ENCODE data around the gene AFF3. TPM values are rescaled to one million over a fixed set of nuclear protein-coding genes. Genes with fewer than 3 reads are reported as not detected.

The AFF3 gene
- total RNA-seq, 1 experiment from 2014 or later = not detected

DNA sequence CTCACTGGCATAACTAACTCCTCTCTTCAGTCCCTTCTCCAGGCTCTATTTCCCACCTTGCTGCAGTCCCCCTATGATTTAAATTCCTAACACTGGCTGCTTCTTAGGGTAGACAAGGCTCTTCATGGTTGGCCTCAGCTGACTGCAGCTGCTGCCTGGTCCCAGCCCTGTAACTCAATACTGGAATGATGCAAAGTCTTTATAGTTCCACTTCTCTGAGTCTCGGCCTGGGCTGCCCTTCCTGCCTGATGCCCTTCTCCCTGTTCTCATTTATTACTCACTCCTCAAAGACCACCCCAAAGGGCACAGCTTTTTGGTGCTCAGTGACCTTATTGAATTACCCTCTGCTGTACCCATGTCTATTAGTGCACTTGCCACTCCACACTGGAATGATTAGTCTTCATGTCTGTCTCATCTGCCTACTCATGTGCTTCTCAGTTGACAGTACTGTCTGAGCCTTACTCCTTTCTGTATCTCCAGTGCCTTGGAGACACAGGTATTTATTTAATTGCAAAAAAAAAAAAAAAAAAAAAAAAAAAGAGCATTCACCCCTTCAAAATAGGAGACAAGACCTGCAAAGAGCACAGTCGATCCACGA is 453.1 kb downstream of the AFF3 start:
- ChIA-PET CTCF (no interaction called here), POLR2A (ENCODE audit: unreplicated experiment) (no interaction called here)
- no peaks in the 10 kb centered on the region for H4K20me1 ChIP-seq (ENCODE audit: insufficient read depth)

DNA sequence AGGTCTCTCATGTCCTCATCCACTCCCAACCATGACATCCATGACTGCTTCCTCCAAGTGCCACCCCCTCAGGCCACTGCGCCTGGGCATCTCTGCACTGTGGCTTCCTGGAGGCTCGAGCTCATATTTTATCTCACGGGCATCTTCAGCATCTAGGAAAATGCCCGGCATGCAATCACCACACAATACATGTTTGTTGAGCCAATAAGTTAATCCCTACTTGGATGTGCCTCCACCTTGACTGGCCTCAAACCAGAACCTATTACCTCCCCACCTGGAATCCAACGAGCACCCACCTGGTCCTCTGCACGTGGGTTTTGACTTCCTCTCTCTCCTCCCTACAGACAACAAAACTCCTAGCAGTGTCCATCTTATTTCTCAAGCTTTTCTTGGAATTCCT is 453.7 kb downstream of the AFF3 start:
- no peak overlapping the region for H3K4me3 ChIP-seq
- H3K9me3 ChIP-seq (ENCODE audit: insufficient read depth, low read depth) = no peaks in the 10 kb centered on the region
- H3K36me3 ChIP-seq (ENCODE audit: low read depth) = no peaks in the 10 kb centered on the region
- POLR2A ChIA-PET (ENCODE audit: unreplicated experiment) = interaction anchor here (0.5 kb wide), 1 partner anchor 829 kb away, joined by 5 read pairs; no protein-coding TSS in a partner anchor
- no TSS peak for BruUV-seq (replicated peaks)
- H3K9me2 ChIP-seq (ENCODE audit: insufficient read depth) = no peaks in the 10 kb centered on the region
- no peaks in the 10 kb centered on the region for H4K20me1 ChIP-seq (ENCODE audit: insufficient read depth)
- H2AFZ ChIP-seq = no peak overlapping the region
- H3K4me2 ChIP-seq = no peak overlapping the region
- H3K27ac ChIP-seq = no peak overlapping the region
- H3K27me3 ChIP-seq (ENCODE audit: insufficient read depth, low read depth) = peaks cover 80% of the 10 kb centered on the region
- H3K4me1 ChIP-seq (replicated peaks; ENCODE audit: insufficient read depth) = no peaks in the 10 kb centered on the region
- no peaks in the 10 kb centered on the region for H3F3A ChIP-seq (ENCODE audit: insufficient read depth, low read depth)
- no peaks in the 10 kb centered on the region for H3K79me2 ChIP-seq (ENCODE audit: low read depth)
- CTCF ChIA-PET = no interaction called here
- DNase-seq = no peak
- intact Hi-C loops (cut with micrococcal nuclease; ENCODE audit: unreplicated experiment) = no loop called here
- TF ChIP-seq, protein P1, sequence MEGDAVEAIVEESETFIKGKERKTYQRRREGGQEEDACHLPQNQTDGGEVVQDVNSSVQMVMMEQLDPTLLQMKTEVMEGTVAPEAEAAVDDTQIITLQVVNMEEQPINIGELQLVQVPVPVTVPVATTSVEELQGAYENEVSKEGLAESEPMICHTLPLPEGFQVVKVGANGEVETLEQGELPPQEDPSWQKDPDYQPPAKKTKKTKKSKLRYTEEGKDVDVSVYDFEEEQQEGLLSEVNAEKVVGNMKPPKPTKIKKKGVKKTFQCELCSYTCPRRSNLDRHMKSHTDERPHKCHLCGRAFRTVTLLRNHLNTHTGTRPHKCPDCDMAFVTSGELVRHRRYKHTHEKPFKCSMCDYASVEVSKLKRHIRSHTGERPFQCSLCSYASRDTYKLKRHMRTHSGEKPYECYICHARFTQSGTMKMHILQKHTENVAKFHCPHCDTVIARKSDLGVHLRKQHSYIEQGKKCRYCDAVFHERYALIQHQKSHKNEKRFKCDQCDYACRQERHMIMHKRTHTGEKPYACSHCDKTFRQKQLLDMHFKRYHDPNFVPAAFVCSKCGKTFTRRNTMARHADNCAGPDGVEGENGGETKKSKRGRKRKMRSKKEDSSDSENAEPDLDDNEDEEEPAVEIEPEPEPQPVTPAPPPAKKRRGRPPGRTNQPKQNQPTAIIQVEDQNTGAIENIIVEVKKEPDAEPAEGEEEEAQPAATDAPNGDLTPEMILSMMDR (conservative IDR thresholded peaks at IDR 0.05) = no peak
- TF ChIP-seq EZH2 (IDR thresholded peaks at IDR 0.05; ENCODE audit: low read depth) = no peak

More for the DNA sequence above, 453.1 kb downstream of the AFF3 start:
- no peak overlapping the region for H3K4me3 ChIP-seq
- H3K9me3 ChIP-seq (ENCODE audit: insufficient read depth, low read depth) = no peaks in the 10 kb centered on the region
- H3K4me2 ChIP-seq = no peak overlapping the region
- intact Hi-C loops (cut with micrococcal nuclease; ENCODE audit: unreplicated experiment) = no loop called here
- DNase-seq = no peak
- no peaks in the 10 kb centered on the region for H3K9me2 ChIP-seq (ENCODE audit: insufficient read depth)
- H3K27me3 ChIP-seq (ENCODE audit: insufficient read depth, low read depth) = peaks cover 79% of the 10 kb centered on the region
- no peaks in the 10 kb centered on the region for H3K4me1 ChIP-seq (replicated peaks; ENCODE audit: insufficient read depth)
- H3K27ac ChIP-seq = no peak overlapping the region
- no peak overlapping the region for H2AFZ ChIP-seq
- TF ChIP-seq EZH2 (IDR thresholded peaks at IDR 0.05; ENCODE audit: low read depth) = no peak
- TF ChIP-seq, protein P1 (conservative IDR thresholded peaks at IDR 0.05) = no peak
- no TSS peak for BruUV-seq (replicated peaks)
- H3K36me3 ChIP-seq (ENCODE audit: low read depth) = no peaks in the 10 kb centered on the region
- no peaks in the 10 kb centered on the region for H3K79me2 ChIP-seq (ENCODE audit: low read depth)
- H3F3A ChIP-seq (ENCODE audit: insufficient read depth, low read depth) = no peaks in the 10 kb centered on the region

DNA sequence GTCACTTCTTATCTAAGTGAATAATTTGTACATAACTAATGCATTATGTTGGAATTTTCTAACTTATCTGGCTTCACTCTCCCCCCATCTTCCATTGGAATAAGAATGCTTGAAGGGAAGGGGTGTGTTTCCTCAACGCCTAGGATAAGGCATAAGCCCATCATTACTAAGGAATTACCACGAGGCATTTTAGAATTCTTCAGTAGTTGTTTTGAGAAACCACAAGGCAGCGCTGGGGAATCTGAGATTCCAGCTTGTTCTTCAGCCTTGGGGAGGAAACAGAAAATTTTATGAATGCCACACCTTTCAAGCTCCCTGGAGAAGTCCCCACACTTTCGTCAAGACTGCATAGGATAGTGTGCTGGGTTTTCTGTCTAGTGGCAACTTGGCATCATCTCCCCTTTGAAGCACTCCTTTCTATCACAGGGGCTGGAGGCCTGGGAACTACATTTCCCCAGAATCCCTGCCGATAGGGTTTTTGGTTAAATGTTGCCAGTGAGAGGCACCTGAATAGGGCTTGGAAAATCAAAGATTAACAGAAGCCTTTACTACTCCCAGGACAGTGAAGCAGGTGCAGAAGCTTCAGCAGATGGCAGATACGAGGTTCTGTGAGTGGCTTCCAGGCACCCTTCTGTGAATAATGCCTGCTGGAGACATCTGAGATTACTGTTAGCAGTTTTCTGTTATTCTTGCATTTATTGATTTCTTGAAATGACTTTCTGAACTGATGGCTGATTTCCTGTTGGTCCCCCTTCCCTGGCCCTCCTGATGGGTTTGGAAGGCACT is 459.9 kb downstream of the AFF3 start:
- DNase-seq = no peak
- no peaks in the 10 kb centered on the region for H3K79me2 ChIP-seq (ENCODE audit: low read depth)
- no peak overlapping the region for H3K4me3 ChIP-seq
- TF ChIP-seq, protein P1 (conservative IDR thresholded peaks at IDR 0.05) = no peak
- no peak for TF ChIP-seq EZH2 (IDR thresholded peaks at IDR 0.05; ENCODE audit: low read depth)
- no peaks in the 10 kb centered on the region for H3K9me2 ChIP-seq (ENCODE audit: insufficient read depth)
- ChIA-PET CTCF (no interaction called here), POLR2A (ENCODE audit: unreplicated experiment) (no interaction called here)
- BruUV-seq (replicated peaks) = no TSS peak
- H3K4me2 ChIP-seq = no peak overlapping the region
- no peaks in the 10 kb centered on the region for H3F3A ChIP-seq (ENCODE audit: insufficient read depth, low read depth)
- H3K27me3 ChIP-seq (ENCODE audit: insufficient read depth, low read depth) = peaks cover 88% of the 10 kb centered on the region
- H3K36me3 ChIP-seq (ENCODE audit: low read depth) = no peaks in the 10 kb centered on the region
- no peaks in the 10 kb centered on the region for H3K4me1 ChIP-seq (replicated peaks; ENCODE audit: insufficient read depth)
- H3K27ac ChIP-seq = no peak overlapping the region
- H3K9me3 ChIP-seq (ENCODE audit: insufficient read depth, low read depth) = no peaks in the 10 kb centered on the region
- no peak overlapping the region for H2AFZ ChIP-seq
- H4K20me1 ChIP-seq (ENCODE audit: insufficient read depth) = no peaks in the 10 kb centered on the region
- intact Hi-C loops (cut with micrococcal nuclease; ENCODE audit: unreplicated experiment) = no loop called here

Measured in PC-9 (cell line).